NCI-H1417 (cell line): ENCODE data around the gene PARP8.
A peak's percentile ranks its signal among the peaks of the same experiment; 100 is the strongest.
"Not testable (repeated sequence)": the region's sequence is repeated elsewhere in the genome, so short reads cannot be mapped to it uniquely, and the experiment has no call there.

Source experiments
- DNase-seq, 3 experiments: peaks; one replicate each; lab custom pipeline; 2025; lab: John Stamatoyannopoulos, UW

The PARP8 gene

GRCh38 chr5:50679554-50679953, 13.1 kb downstream of the PARP8 start:
- peak in 1 of 3 experiments; percentile 43 for DNase-seq

GRCh38 chr5:50684721-50685120, 18.3 kb downstream of the PARP8 start:
- DNase-seq, result peak in 1 of 3 experiments; percentile 71

- DNase-seq, result no peak
These were observed 21.1 kb downstream of the PARP8 start for GRCh38 chr5:50687548-50687947.

GRCh38 chr5:50691399-50692016, 25.1 kb downstream of the PARP8 start:
- no peak for DNase-seq

GRCh38 chr5:50694027-50694590, 27.7 kb downstream of the PARP8 start:
- no peak for DNase-seq

GRCh38 chr5:50694626-50695025, 28.2 kb downstream of the PARP8 start:
- not testable (repeated sequence) for DNase-seq

- no peak for DNase-seq
These were observed 31.3 kb downstream of the PARP8 start for GRCh38 chr5:50697739-50698138.

- no peak for DNase-seq
These were observed 33.3 kb downstream of the PARP8 start for GRCh38 chr5:50699737-50700136.

- DNase-seq, result no peak
These were observed 34.3 kb downstream of the PARP8 start for GRCh38 chr5:50700706-50701105.

GRCh38 chr5:50702615-50703366, 36.4 kb downstream of the PARP8 start:
- DNase-seq, result peak in 1 of 3 experiments; percentile 57

GRCh38 chr5:50703367-50703666, 36.9 kb downstream of the PARP8 start:
- DNase-seq, result no peak

GRCh38 chr5:50704730-50705129, 38.3 kb downstream of the PARP8 start:
- no peak for DNase-seq

- DNase-seq, result no peak
These were observed 43.0 kb downstream of the PARP8 start for GRCh38 chr5:50709471-50709870.

GRCh38 chr5:50710838-50711237, 44.4 kb downstream of the PARP8 start:
- DNase-seq, result no peak

GRCh38 chr5:50711280-50711679, 44.8 kb downstream of the PARP8 start:
- peak in 1 of 3 experiments; percentile 54 for DNase-seq

- DNase-seq, result no peak
These were observed 46.0 kb downstream of the PARP8 start for GRCh38 chr5:50712479-50712878.

GRCh38 chr5:50715001-50715400, 48.6 kb downstream of the PARP8 start:
- no peak for DNase-seq

GRCh38 chr5:50716134-50716533, 49.7 kb downstream of the PARP8 start:
- no peak for DNase-seq

GRCh38 chr5:50717651-50718050, 51.2 kb downstream of the PARP8 start:
- DNase-seq, result no peak

GRCh38 chr5:50720061-50720710, 53.7 kb downstream of the PARP8 start:
- DNase-seq, result no peak

- no peak for DNase-seq
These were observed 55.8 kb downstream of the PARP8 start for GRCh38 chr5:50722223-50722622.

GRCh38 chr5:50724262-50724661, 57.8 kb downstream of the PARP8 start:
- DNase-seq, result no peak
